GM13976 (cell line): ENCODE data around the gene BIRC6.

Experiments used
- DNase-seq: peaks from one replicate; pipeline ENCODE4 v3.0.0; 2012; ENCODE audit warnings: low spot score
- CTCF ChIP-seq: IDR thresholded peaks from 2 replicates; pipeline ENCODE4 v1.5.1; 2012; ENCODE audit warnings: borderline replicate concordance, mild to moderate bottlenecking; ENCODE audit not compliant: insufficient read depth; ENCODE audit errors: extremely low read depth, missing control alignments, control extremely low read depth
- in situ Hi-C: fragments of 300-500 bp; cut with MboI; formaldehyde crosslinking; loops from one replicate; pipeline ENCODE4 v1.12.0; 2022; ENCODE audit warnings: low sequenced_read_pairs, mixed read lengths, inconsistent platforms; ENCODE audit not compliant: unreplicated experiment

The BIRC6 gene

GRCh38 chr2:32404691-32405090 lies 47.9 kb downstream of the BIRC6 start:
- no peak for TF ChIP-seq CTCF
- DNase-seq: no peak
- in situ Hi-C loops: no loop called here

GRCh38 chr2:32416519-32416918 lies 59.7 kb downstream of the BIRC6 start:
- no peak for DNase-seq
- TF ChIP-seq CTCF: no peak
- in situ Hi-C loops: no loop called here

GRCh38 chr2:32417659-32418058 lies 60.8 kb downstream of the BIRC6 start:
- DNase-seq: no peak
- in situ Hi-C loops: no loop called here

DNA sequence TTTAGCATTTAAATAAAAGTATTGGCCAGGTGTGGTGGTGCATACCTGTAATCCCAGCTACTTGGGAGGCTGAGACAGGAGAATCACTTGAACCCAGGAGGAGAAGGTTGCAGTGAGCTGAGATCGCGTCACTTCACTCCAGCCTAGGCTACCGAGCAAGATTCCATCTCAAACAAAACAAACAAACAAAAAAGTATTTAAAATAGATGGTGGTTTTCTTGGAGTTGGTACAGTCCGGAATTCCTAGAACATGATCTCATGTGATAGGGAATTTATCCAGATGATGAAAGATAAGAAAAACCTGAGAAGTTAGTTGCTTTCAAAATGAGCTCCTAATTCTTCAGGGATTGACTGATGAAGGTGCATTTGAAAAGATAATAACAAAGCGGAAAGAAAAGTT lies 62.0 kb downstream of the BIRC6 start:
- DNase-seq: no peak
- TF ChIP-seq CTCF: no peak
- in situ Hi-C loops: no loop called here

More at GRCh38 chr2:32417659-32418058, 60.8 kb downstream of the BIRC6 start:
- TF ChIP-seq CTCF: no peak

DNA sequence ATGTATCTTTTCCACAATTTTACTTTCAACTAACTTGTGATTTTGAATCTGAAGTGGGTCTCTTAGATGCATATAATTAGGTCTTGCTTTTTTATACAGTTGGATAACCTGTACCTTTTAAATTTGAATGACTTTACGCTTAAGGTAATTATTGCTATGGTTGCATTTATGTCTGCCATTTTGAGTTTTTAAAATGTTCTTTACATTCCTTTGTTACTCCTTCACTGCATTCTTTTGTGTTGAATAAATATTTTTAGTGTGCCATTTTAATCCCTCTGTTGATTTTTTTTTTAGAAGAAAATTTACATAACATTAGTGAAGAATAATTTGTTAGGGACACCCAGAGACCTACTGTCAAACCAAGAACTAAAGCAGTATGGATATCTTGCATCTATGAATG lies 65.3 kb downstream of the BIRC6 start:
- in situ Hi-C loops: no loop called here
- no peak for DNase-seq
- no peak for TF ChIP-seq CTCF

GRCh38 chr2:32423536-32423935 lies 66.7 kb downstream of the BIRC6 start:
- in situ Hi-C loops: no loop called here
- no peak for TF ChIP-seq CTCF
- DNase-seq: no peak

- no peak for DNase-seq
- in situ Hi-C loops: no loop called here
- TF ChIP-seq CTCF: no peak
Measured at GRCh38 chr2:32424739-32425138, 67.9 kb downstream of the BIRC6 start.
